Transverse colon (tissue), 4 donors: ENCODE data around the gene GDPD2. TPM values are rescaled to one million over a fixed set of nuclear protein-coding genes. Genes with fewer than 3 reads are reported as not detected.
A peak's percentile ranks its signal among the peaks of the same experiment; 100 is the strongest.

Experiments
- DNase-seq: peaks from one replicate; pipeline ENCODE4 v3.0.0-alpha.2; 2019
- H3K27ac ChIP-seq, 4 donors: fragments of 200-600 bp; sonication (generic); 2 replicates each; pipeline ENCODE4 v1.5.1; 2016 to 2018; ENCODE audit warnings: inconsistent platforms in 4 of 4
- H3K27me3 ChIP-seq: fragments of 200-600 bp; sonication (generic); 2 replicates; pipeline ENCODE4 v1.5.1; 2017; ENCODE audit warnings: inconsistent platforms
- H3K36me3 ChIP-seq, 4 donors: fragments of 200-600 bp; sonication (generic); 2 replicates each; pipeline ENCODE4 v1.5.1; 2017 to 2019; ENCODE audit warnings: inconsistent platforms in 4 of 4
- H3K4me1 ChIP-seq, 4 donors: fragments of 200-600 bp; sonication (generic); 2 replicates each; pipeline ENCODE4 v1.5.1; 2017 to 2020; ENCODE audit warnings: inconsistent platforms in 4 of 4
- H3K4me3 ChIP-seq, 4 donors: fragments of 200-600 bp; sonication (generic); 1 replicate in 1 of 4; 2 replicates in 3 of 4; pipeline versions ENCODE4 v1.5.1 to v1.6.1; 2017 to 2019; ENCODE audit warnings: inconsistent platforms in 4 of 4
- H3K9me3 ChIP-seq, 2 donors: fragments of 200-600 bp; sonication (generic); 2 replicates each; pipeline ENCODE4 v1.5.1; 2017 to 2019; ENCODE audit warnings: inconsistent platforms in 2 of 2
- EP300 ChIP-seq: sonication (generic); formaldehyde crosslinking; IDR thresholded peaks from one replicate; pipeline ENCODE4 v1.6.1; 2017; ENCODE audit warnings: antibody characterized with exemption, low read depth
- POLR2A ChIP-seq: fragments of 450-650 bp; IDR thresholded peaks from one replicate; pipeline ENCODE4 v1.6.1; 2016; ENCODE audit warnings: antibody characterized with exemption, mild to moderate bottlenecking, moderate library complexity
- POLR2AphosphoS5 ChIP-seq, 3 donors: sonication (generic); formaldehyde crosslinking; IDR thresholded peaks; one replicate each; pipeline ENCODE4 v1.6.1; 2016; ENCODE audit warnings: antibody characterized with exemption in 3 of 3
- WGBS, 2 donors: methylation state at CpG; one replicate each; pipeline ENCODE4 v1.1.5; 2018; ENCODE audit warnings: low coverage in 1 of 2; 5-methylcytosine and 5-hydroxymethylcytosine counted together
- in situ Hi-C, 4 donors: fragments of 200-750 bp; cut with MboI; loops; one replicate each; pipeline versions ENCODE4 v1.15.0 to v1.15.1; 2017; ENCODE audit warnings: low sequenced_read_pairs in 3 of 4, low pct_ligation_motif_present in 1 of 4, low pct_unique_long_range_greater_than_20kb in 1 of 4
- intact Hi-C: fragments of 100-400 bp; cut with DNase I; formaldehyde crosslinking; loops from one replicate; pipeline ENCODE4 v1.15.1; 2023; ENCODE audit warnings: low total_unique reads
- total RNA-seq, 4 donors: library from RNA; depleted of rRNA; stranded (reverse); fragments of >200 nt; gene quantifications; one replicate each; pipeline ENCODE4 v1.1.0, GENCODE V29; 2016
- TF ChIP-seq, protein P1 (sequence below), 5 experiments: fragments of 200-600 bp in 3 of 5; fragments of 450-650 bp in 2 of 5; sonication (generic) in 3 of 5; IDR thresholded peaks; 1 replicate in 2 of 5; 2 replicates in 3 of 5; pipeline ENCODE4 v1.5.1; 2016 to 2017; ENCODE audit warnings: antibody characterized with exemption in 5 of 5, inconsistent platforms in 3 of 5, mild to moderate bottlenecking in 2 of 5, moderate library complexity in 1 of 5

Gene GDPD2
- total RNA-seq, 4 donors from 2014 or later, result 1.6 to 68.1 (median 31.2) TPM

DNA sequence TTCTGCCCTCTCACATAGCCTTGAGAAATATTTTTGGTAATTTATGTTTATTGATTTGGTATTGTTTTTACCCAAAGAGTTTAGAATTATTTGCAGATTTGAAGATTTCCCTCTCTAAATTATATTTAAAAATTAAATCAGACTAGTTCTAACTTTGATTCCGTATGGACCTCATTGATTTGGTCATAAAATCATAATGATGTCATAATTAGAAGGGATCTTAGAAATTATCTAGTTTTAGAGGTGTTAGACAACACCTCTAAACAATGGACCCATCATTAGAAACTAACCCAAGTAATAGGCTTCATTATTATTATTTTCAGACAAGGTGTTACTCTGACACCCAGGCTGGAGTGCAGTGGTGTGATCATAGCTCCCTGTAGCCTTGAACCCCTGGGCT is 45.6 kb downstream of the GDPD2 start:
- Histone ChIP-seq H3K36me3 (no peaks in the 10 kb centered on the region), H3K27ac (no peak overlapping the region), H3K4me3 (no peak overlapping the region), H3K9me3 (no peaks in the 10 kb centered on the region), H3K27me3 (no peaks in the 10 kb centered on the region), H3K4me1 (no peaks in the 10 kb centered on the region)
- DNase-seq, result no peak
- intact Hi-C loops, result no loop called here
- 73 to 100% methylated on average over 1 of the region's 1 CpG for WGBS, 2 donors
- in situ Hi-C loops, result no loop called here
- TF ChIP-seq EP300, result no peak
- no peak for TF ChIP-seq POLR2A
- no peak for TF ChIP-seq POLR2AphosphoS5 (IDR thresholded peaks at IDR 0.05)
- TF ChIP-seq, protein P1, sequence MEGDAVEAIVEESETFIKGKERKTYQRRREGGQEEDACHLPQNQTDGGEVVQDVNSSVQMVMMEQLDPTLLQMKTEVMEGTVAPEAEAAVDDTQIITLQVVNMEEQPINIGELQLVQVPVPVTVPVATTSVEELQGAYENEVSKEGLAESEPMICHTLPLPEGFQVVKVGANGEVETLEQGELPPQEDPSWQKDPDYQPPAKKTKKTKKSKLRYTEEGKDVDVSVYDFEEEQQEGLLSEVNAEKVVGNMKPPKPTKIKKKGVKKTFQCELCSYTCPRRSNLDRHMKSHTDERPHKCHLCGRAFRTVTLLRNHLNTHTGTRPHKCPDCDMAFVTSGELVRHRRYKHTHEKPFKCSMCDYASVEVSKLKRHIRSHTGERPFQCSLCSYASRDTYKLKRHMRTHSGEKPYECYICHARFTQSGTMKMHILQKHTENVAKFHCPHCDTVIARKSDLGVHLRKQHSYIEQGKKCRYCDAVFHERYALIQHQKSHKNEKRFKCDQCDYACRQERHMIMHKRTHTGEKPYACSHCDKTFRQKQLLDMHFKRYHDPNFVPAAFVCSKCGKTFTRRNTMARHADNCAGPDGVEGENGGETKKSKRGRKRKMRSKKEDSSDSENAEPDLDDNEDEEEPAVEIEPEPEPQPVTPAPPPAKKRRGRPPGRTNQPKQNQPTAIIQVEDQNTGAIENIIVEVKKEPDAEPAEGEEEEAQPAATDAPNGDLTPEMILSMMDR (IDR thresholded peaks at IDR 0.05), result no peak

DNA sequence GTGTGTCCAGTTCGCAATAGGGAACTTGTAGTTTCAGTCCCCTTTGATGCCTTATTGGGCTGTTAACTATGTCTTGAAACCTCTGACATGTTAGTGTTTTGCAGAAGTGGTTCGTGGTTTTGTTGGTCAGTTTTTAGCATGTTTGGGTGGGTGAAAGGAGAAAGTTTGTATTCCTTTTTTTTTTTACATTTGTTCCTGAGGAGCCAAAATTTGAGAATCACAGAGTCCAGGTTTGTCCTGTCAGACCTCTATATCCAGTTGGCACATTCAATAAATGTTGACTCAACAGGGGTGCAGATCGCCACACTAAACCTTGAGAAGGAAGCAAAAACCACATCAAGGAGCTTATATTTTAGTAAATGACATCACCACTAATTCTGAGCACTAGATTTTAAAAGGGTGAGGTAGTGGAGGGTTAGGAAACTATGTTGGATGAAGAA is 47.8 kb downstream of the GDPD2 start:
- no peak overlapping the region for H3K27ac ChIP-seq
- 65% methylated on average over 3 of the region's 3 CpGs; no CpG with 5 or more reads in 1 of the 2 donors for WGBS, 2 donors
- no peaks in the 10 kb centered on the region for H3K36me3 ChIP-seq
- TF ChIP-seq POLR2AphosphoS5 (IDR thresholded peaks at IDR 0.05) (no peak), EP300 (no peak), POLR2A (no peak)
- TF ChIP-seq, protein P1 (IDR thresholded peaks at IDR 0.05), result no peak
- no peak overlapping the region for H3K4me3 ChIP-seq
- no peaks in the 10 kb centered on the region for H3K9me3 ChIP-seq
- DNase-seq, result no peak
- in situ Hi-C loops (no loop called here), intact Hi-C loops (no loop called here)
- H3K27me3 ChIP-seq, result no peaks in the 10 kb centered on the region
- peaks cover 0 to 3% (median 0%) of the 10 kb centered on the region in 4 donors for H3K4me1 ChIP-seq

DNA sequence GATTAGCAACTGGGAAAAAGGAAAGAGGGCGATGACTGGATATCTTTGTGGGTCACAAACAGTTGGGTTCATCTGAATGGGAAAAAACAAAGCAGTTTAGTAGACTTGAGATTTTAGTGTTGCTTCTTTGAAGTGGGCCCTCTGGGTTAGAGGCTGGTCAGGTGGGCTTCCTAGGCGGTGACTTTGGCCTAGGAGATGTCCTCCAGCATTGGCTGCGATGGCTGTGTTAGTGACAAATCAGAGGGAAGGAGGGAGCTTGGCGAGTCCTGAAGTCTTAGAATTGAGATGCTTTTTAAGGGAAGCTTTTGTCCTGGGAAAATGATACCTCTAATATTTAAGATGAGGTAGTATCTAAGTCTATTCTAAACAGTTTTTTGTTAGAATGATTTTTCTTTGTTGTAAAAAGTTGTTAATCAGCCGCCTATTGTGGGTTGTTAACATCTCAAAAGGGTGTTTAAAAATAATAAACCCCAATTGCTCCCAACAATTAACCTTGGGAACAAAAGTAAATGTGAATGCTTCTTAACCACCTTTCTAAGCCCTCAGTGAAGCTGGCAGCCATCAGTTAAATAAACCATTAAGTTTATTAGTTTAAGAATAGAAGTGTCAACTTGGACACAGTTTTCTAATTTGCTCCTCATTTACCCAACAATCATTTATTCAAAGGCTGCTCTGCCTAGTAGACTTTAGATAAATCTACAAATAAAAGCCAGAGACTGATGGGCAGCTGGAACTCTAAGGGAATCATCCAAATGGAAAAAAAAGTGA is 53.2 kb downstream of the GDPD2 start:
- Histone ChIP-seq H3K4me3 (no peak overlapping the region), H3K9me3 (no peaks in the 10 kb centered on the region), H3K4me1 (peaks cover 9 to 48% (median 16%) of the 10 kb centered on the region in 4 donors), H3K27me3 (no peaks in the 10 kb centered on the region), H3K36me3 (no peaks in the 10 kb centered on the region), H3K27ac (peak overlapping the region; percentile 82 to 92 (median 86))
- intact Hi-C loops (no loop called here), in situ Hi-C loops (no loop called here)
- 63 to 83% methylated on average over 1 to 5 of the region's 5 CpGs for WGBS, 2 donors
- no peak for DNase-seq
- TF ChIP-seq, protein P1 (IDR thresholded peaks at IDR 0.05), result no peak
- TF ChIP-seq EP300, result no peak
- TF ChIP-seq POLR2AphosphoS5 (IDR thresholded peaks at IDR 0.05), result no peak
- TF ChIP-seq POLR2A, result no peak

DNA sequence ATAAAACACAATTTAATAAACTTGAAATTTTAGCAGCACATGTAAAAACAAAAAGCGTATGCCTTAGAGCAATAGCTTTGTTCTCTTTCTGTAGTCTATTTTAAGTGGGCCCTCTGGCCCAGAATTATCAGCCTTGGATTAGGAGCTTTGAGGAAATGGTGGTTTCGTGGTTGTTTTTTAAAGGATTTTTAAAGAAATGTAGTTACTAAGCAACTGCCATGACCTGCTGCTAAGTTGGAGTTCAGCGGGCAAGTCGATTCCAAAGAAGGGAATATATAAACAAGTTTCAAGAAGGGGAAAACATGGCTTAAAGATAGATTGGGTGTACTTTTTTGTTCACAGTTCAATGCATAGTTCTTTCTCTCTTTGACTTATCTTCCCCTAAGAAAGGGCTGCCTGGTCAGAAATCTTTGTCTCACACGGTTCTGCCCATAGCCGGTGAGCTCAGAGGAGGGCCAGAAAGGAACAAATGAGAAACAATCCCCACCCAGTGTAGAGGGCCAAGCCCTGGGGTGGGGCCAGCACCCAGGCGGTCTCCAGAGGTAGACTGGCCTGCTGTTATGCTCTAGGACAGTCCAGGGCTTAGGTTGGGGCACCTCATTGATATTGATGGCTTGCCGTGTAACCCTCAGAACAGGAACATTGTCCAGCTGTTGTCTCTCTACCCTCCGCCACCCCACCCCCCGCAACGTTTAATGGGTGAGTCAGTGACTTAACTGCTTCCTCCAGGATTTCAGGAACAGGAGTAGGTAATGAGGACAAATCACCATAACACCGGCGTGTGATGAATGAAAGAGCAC is 54.0 kb downstream of the GDPD2 start:
- peak; percentile 78 for DNase-seq
- H3K27me3 ChIP-seq, result no peaks in the 10 kb centered on the region
- intact Hi-C loops, result no loop called here
- in situ Hi-C loops, result no loop called here
- no peaks in the 10 kb centered on the region for H3K36me3 ChIP-seq
- H3K4me1 ChIP-seq, result peaks cover 9 to 52% (median 19%) of the 10 kb centered on the region in 4 donors
- peak overlapping the region; percentile 82 to 92 (median 86) for H3K27ac ChIP-seq
- H3K4me3 ChIP-seq, result peak overlapping the region in 1 of 4 donors; percentile 39
- TF ChIP-seq EP300, result no peak
- peak; percentile 67 for TF ChIP-seq POLR2A
- peak in 2 of 3 donors; percentile 53 to 65 for TF ChIP-seq POLR2AphosphoS5 (IDR thresholded peaks at IDR 0.05)
- TF ChIP-seq, protein P1 (IDR thresholded peaks at IDR 0.05), result no peak
- WGBS, 2 donors, result 20 to 37% methylated on average over 1 to 12 of the region's 13 CpGs
- no peaks in the 10 kb centered on the region for H3K9me3 ChIP-seq
